A673 (cell line): ENCODE results near the gene ENTPD2. TPM values are rescaled to one million over a fixed set of nuclear protein-coding genes. Genes with fewer than 3 reads are reported as not detected.

ENCODE experiments used
- BruUV-seq: library from RNA; stranded (reverse); fragments of 400-500 nt; replicated peaks from 2 replicates; lab custom pipeline; 2021; lab: Mats Ljungman, UMichigan
- CTCF ChIA-PET: fragments of 300-600 bp; sonication (Branson Sonifier 250); formaldehyde crosslinking; loops from one replicate; lab custom pipeline; 2022; ENCODE audit warnings: antibody characterized with exemption; lab: Charles Lee
- POLR2A ChIA-PET: fragments of 300-600 bp; sonication (Branson Sonifier 250); formaldehyde crosslinking; loops from one replicate; lab custom pipeline; 2022; ENCODE audit warnings: antibody characterized with exemption; ENCODE audit not compliant: low non-redundant PET; lab: Charles Lee
- DNase-seq: peaks from one replicate; pipeline ENCODE4 v3.0.0-alpha.2; 2015; ENCODE audit warnings: low spot score
- H3K27ac ChIP-seq: fragments of 200-600 bp; sonication (generic); 2 replicates; pipeline ENCODE4 v1.5.1; 2016; ENCODE audit warnings: mixed run types, low read depth, mild to moderate bottlenecking, mixed read lengths, antibody characterized with exemption, low read length; ENCODE audit not compliant: poor library complexity, severe bottlenecking
- H3K27me3 ChIP-seq: fragments of 200-600 bp; sonication (generic); replicated peaks from 2 replicates; pipeline ENCODE4 v1.6.1; 2017; ENCODE audit warnings: mixed run types, low read depth, mild to moderate bottlenecking, mixed read lengths, antibody characterized with exemption, low read length; ENCODE audit not compliant: insufficient read depth, poor library complexity
- H3K36me3 ChIP-seq: fragments of 200-600 bp; sonication (generic); 2 replicates; pipeline ENCODE4 v1.6.1; 2016; ENCODE audit warnings: mixed run types, mild to moderate bottlenecking, mixed read lengths, antibody characterized with exemption, low read length; ENCODE audit not compliant: insufficient read depth, poor library complexity, severe bottlenecking
- H3K4me1 ChIP-seq: fragments of 200-600 bp; sonication (generic); 2 replicates; pipeline ENCODE4 v1.6.1; 2017; ENCODE audit warnings: mixed run types, mild to moderate bottlenecking, mixed read lengths, antibody characterized with exemption, low read length; ENCODE audit not compliant: insufficient read depth, poor library complexity, severe bottlenecking
- H3K4me3 ChIP-seq: fragments of 200-600 bp; sonication (generic); 2 replicates; pipeline ENCODE4 v1.5.1; 2016; ENCODE audit warnings: low read depth, mixed run types, mild to moderate bottlenecking, mixed read lengths, low read length; ENCODE audit not compliant: poor library complexity, severe bottlenecking
- H3K9me3 ChIP-seq: fragments of 200-600 bp; sonication (generic); 2 replicates; pipeline ENCODE4 v1.6.1; 2016; ENCODE audit warnings: mixed run types, low read depth, mild to moderate bottlenecking, mixed read lengths, antibody characterized with exemption, low read length; ENCODE audit not compliant: poor library complexity, severe bottlenecking
- EZH2 ChIP-seq: fragments of 200-600 bp; sonication (generic); IDR thresholded peaks from 2 replicates; pipeline ENCODE4 v1.6.1; 2017; ENCODE audit warnings: borderline replicate concordance, low read depth, mild to moderate bottlenecking, mixed read lengths, antibody characterized with exemption, low read length; ENCODE audit not compliant: poor library complexity, severe bottlenecking
- intact Hi-C: fragments of 100-400 bp; cut with micrococcal nuclease; formaldehyde crosslinking; loops from one replicate; pipeline ENCODE4 v1.10.0; 2022; ENCODE audit not compliant: unreplicated experiment
- total RNA-seq: library from RNA; stranded (reverse); gene quantifications from 2 replicates; pipeline ENCODE4 v1.2.3, GENCODE V29; 2021
- TF ChIP-seq, protein P1 (sequence below): fragments of 300-800, 200-600 bp; sonication (generic); conservative IDR thresholded peaks from 2 replicates; pipeline ENCODE4 v1.5.1; 2017; ENCODE audit warnings: low read depth, mild to moderate bottlenecking, antibody characterized with exemption, low read length, moderate library complexity, mixed read lengths

The ENTPD2 gene
- total RNA-seq, 1 experiment from 2014 or later, result not detected

DNA sequence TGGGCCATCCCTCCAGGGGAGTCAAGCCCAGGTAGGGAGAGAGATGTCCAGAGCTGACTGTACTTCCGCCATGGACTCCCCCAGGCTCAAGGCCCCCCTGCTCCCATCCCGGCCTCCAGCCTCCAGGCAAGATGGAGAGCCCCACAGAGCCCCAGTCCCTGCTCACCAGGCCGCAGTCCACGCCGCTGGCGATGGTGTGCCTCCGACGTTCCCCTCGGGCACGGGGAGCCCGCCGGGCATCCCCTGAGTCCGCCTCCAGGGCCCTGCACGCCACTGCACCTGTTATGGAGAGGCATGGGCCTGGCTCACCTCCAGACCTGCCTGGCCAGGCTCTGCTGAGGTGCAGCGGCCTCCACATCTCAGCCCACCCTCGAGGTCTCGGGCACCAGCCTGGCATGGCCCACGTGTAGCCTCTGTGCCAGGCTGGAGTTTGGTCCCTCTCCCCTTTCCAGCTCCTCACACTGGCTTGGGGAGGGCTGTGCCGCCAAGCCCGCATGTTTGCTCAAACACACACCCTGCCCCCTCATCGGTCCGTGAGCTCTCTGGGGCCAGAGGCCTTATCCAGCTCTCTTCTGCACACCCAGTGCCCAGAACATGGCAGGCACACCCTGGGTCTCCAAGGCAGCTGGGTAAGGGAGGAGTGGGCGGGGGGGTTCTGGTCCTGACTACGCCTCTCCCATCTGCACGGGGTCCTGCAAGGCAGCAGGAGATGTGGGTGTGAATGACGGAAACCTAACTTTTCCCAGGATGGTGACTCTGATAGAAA lies 12.4 kb upstream of the ENTPD2 start:
- ChIA-PET POLR2A (no interaction called here), CTCF (interaction anchor here (0.9 to 1.3 kb wide), 3 partner anchors 11 to 20 kb away, joined by 3 read pairs; partner anchors contain the start of gene UAP1L1)
- Histone ChIP-seq H3K4me3 (no peak overlapping the region), H3K4me1 (peaks cover 13% of the 10 kb centered on the region), H3K36me3 (peaks cover 7% of the 10 kb centered on the region), H3K9me3 (no peaks in the 10 kb centered on the region), H3K27me3 (no peaks in the 10 kb centered on the region), H3K27ac (no peak overlapping the region)
- no peak for DNase-seq
- TF ChIP-seq EZH2, result no peak
- TF ChIP-seq, protein P1, sequence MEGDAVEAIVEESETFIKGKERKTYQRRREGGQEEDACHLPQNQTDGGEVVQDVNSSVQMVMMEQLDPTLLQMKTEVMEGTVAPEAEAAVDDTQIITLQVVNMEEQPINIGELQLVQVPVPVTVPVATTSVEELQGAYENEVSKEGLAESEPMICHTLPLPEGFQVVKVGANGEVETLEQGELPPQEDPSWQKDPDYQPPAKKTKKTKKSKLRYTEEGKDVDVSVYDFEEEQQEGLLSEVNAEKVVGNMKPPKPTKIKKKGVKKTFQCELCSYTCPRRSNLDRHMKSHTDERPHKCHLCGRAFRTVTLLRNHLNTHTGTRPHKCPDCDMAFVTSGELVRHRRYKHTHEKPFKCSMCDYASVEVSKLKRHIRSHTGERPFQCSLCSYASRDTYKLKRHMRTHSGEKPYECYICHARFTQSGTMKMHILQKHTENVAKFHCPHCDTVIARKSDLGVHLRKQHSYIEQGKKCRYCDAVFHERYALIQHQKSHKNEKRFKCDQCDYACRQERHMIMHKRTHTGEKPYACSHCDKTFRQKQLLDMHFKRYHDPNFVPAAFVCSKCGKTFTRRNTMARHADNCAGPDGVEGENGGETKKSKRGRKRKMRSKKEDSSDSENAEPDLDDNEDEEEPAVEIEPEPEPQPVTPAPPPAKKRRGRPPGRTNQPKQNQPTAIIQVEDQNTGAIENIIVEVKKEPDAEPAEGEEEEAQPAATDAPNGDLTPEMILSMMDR, result no peak
- intact Hi-C loops, result no loop called here
- BruUV-seq, result no TSS peak

DNA sequence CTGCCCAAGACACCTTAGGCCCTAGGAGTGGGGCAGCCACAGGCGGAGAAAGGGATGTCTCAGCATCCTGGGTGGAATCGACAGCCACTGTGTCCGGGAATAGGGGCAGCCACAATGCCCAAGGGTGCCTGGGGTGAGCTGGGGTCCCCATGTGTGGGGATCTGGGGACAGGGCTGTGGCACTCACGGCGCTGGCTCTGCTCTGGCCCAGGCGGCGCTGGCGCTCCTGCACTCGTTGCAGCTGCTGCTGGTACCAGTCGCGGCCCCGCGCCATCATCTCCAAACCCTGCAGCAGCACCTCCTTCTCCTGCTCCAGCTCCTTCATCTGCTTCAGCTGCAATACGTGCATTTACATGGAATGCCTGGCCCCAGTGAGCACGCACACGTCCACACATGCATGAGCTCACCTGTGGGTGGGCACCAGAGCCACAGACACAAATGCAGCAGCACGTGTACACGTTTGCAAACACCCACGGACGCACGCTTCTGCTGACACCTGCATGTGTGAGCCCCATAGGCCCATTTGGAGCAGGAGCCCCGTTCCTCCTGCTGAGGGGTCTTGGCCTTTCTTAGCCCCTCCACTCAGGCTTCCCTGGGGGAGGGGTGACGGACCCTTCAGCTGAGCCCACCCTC lies 11.6 kb upstream of the ENTPD2 start:
- POLR2A ChIA-PET, result interaction anchor here (0.6 kb wide), 1 partner anchor 9 kb away, joined by 4 read pairs; no protein-coding TSS in a partner anchor
- TF ChIP-seq EZH2, result no peak
- TF ChIP-seq, protein P1, result no peak
- intact Hi-C loops, result no loop called here
- H3K36me3 ChIP-seq, result peaks cover 7% of the 10 kb centered on the region
- peaks cover 6% of the 10 kb centered on the region for H3K4me1 ChIP-seq
- DNase-seq, result no peak
- H3K9me3 ChIP-seq, result no peaks in the 10 kb centered on the region
- no peak overlapping the region for H3K27ac ChIP-seq
- H3K27me3 ChIP-seq, result no peaks in the 10 kb centered on the region
- BruUV-seq, result no TSS peak
- CTCF ChIA-PET, result no interaction called here
- no peak overlapping the region for H3K4me3 ChIP-seq

DNA sequence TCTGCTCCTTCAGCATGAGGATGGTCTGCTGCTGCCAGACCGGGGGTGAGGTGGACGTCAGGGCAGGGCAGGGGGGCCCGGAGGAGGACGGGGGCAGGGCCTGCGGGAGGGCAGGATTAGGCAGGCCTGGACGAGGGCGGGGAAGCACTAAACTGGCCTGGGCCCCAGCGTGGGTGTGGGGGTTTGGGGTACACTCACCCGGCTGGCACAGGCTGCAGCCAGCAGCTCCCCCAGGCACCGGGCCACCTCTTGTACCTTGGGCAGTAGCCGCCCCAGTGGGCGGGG lies 11.0 kb upstream of the ENTPD2 start:
- peaks cover 6% of the 10 kb centered on the region for H3K4me1 ChIP-seq
- no peak overlapping the region for H3K27ac ChIP-seq
- TF ChIP-seq, protein P1, result no peak
- TF ChIP-seq EZH2, result no peak
- H3K9me3 ChIP-seq, result no peaks in the 10 kb centered on the region
- H3K4me3 ChIP-seq, result no peak overlapping the region
- H3K27me3 ChIP-seq, result no peaks in the 10 kb centered on the region
- H3K36me3 ChIP-seq, result peaks cover 7% of the 10 kb centered on the region
- ChIA-PET CTCF (no interaction called here), POLR2A (no interaction called here)
- BruUV-seq, result no TSS peak
- no peak for DNase-seq
- intact Hi-C loops, result no loop called here
